ENCODE measurements around the gene MAGI2.

- TF ChIP-seq CTCF (IDR thresholded peaks at IDR 0.05; ENCODE audit: insufficient read depth, low read length, poor library complexity, severe bottlenecking) (no peak), EZH2phosphoT487 (conservative IDR thresholded peaks at IDR 0.05; ENCODE audit: low read length) (no peak)
Measured at GRCh38 chr7:79282882-79283602, 170.4 kb downstream of the MAGI2 start.
